Measurements from ENCODE around the gene CHMP2B. TPM values are rescaled to one million over a fixed set of nuclear protein-coding genes. Genes with fewer than 3 reads are reported as not detected.
"Not testable (repeated sequence)": the region's sequence is repeated elsewhere in the genome, so short reads cannot be mapped to it uniquely, and the experiment has no call there.

CHMP2B gene
- total RNA-seq, 2 experiments from 2014 or later: 24.9 to 26.1 TPM

DNA sequence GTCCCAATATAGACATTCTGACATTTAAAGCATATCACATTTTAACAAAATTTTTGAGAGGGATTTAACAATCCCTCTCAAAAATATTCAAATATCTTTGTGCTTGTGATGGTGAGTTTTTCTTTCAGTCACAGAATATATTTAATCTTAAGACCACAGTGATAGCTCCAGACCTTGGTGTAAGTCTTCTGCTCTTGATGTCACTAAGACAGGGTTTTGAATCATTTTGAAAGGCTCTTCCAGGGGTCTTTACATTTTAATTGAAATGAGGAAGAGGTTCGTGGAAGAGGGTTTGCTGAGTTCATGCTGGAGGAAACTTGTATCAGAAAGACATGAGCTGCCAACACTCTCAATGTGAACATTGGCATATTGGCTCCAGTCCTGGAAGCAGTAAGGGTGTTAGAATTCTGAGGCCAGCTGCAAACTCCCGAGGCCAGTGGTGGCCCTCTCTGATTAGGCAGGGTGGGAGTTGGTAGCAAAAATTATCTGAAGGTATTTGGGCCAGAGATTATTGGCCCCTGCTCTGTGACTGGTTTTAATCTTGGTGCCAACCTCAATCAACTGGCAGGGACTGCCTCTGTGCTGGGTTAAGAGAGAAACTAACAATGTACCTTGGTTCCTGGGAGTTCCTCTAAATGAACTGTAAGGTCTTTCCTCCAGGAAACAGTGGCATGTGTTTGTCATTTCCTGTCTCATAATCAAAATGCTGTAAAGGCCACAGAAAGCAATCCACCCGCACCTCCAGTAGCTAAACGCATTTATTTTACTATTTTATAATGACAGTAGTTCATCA is 44.0 kb downstream of the CHMP2B start:
- H3K27me3 Mint-ChIP-seq (ENCODE audit: low read depth): peaks cover 2% of the 10 kb centered on the region
- H3K36me3 Mint-ChIP-seq (ENCODE audit: low read depth): no peaks in the 10 kb centered on the region
- H3K9me3 Mint-ChIP-seq: no peaks in the 10 kb centered on the region
- H3K27ac Mint-ChIP-seq: no peak overlapping the region
- DNase-seq: peak; percentile 13
- intact Hi-C loops (cut with micrococcal nuclease): loop anchor here (1.0 kb wide), 2 partner anchors 16 to 62 kb away; no protein-coding TSS in a partner anchor
- CTCF ChIA-PET: interaction anchor here (4.0 kb wide), 1 partner anchor 11 kb away, joined by 32 read pairs; no protein-coding TSS in a partner anchor
- no peak overlapping the region for H3K4me3 Mint-ChIP-seq
- peaks cover 37% of the 10 kb centered on the region for H3K4me1 Mint-ChIP-seq (ENCODE audit: low read depth)

DNA sequence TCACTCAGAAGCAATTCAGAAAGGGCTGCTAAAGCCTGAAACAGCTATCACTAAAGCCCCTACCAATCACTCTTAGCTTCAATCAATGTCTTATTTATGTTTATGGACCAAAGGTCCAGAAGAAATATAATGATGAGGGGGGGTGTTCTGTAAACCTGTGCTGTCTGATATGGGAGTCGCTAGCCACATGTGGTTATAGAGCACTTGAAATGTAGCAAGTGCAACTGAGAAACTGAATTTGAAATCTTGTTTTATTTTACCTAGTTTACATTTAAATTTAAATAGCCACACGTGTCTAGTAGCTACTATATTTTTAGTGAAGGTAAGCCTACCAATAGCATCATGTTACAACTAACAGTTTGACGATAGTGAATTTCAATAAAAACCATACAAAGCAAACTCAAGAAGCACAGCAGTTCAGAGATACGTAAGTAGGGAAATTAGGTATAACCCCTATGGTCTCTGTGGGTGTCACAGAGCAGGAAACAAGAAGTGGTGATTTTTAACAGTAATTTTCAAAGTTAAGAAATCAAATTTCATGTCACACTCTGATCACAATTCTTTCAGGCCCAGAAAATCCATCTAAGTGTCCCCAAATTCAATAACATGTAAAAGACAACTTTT is 45.7 kb downstream of the CHMP2B start:
- CTCF ChIA-PET: interaction anchor here (4.0 kb wide), 1 partner anchor 12 kb away, joined by 32 read pairs; no protein-coding TSS in a partner anchor
- no peaks in the 10 kb centered on the region for H3K9me3 Mint-ChIP-seq
- H3K4me3 Mint-ChIP-seq: no peak overlapping the region
- intact Hi-C loops (cut with micrococcal nuclease): loop anchor here (1.0 kb wide), 1 partner anchor 40 kb away; no protein-coding TSS in a partner anchor
- H3K27me3 Mint-ChIP-seq (ENCODE audit: low read depth): peaks cover 2% of the 10 kb centered on the region
- no peak overlapping the region for H3K27ac Mint-ChIP-seq
- no peaks in the 10 kb centered on the region for H3K36me3 Mint-ChIP-seq (ENCODE audit: low read depth)
- peaks cover 37% of the 10 kb centered on the region for H3K4me1 Mint-ChIP-seq (ENCODE audit: low read depth)
- DNase-seq: no peak

DNA sequence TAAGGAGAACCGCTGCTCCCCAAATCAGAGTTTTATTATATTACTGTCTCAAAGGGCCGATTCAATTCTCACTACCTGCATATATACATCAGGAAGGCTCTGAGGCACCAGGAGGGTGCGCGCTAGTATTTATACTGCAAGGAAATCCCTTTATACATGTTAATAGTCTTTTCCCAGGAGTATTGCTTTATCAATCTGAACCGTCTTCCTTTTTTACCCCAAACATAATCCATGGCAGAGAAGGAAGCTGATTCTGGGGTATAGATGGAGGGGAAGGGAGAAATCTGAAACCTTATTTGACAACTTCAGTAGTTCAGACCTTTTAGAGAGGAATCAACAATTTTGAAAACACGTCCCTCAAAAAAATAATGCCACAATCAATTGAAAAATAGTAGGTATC is 49.4 kb downstream of the CHMP2B start, which contains the start of gene POU1F1:
Gene POU1F1 (minus strand): TSS at position 101 of the 400 bp plus-strand sequence. CDS start 122 bp downstream, outside the sequence.
- CTCF ChIA-PET: no interaction called here
- peaks cover 2% of the 10 kb centered on the region for H3K27me3 Mint-ChIP-seq (ENCODE audit: low read depth)
- intact Hi-C loops (cut with micrococcal nuclease): no loop called here
- no peak within 1 kb of the TSS for H3K4me3 Mint-ChIP-seq
- no peak within 1 kb of the TSS for H3K27ac Mint-ChIP-seq
- no peaks in the 10 kb centered on the region for H3K36me3 Mint-ChIP-seq (ENCODE audit: low read depth)
- H3K4me1 Mint-ChIP-seq (ENCODE audit: low read depth): peaks cover 13% of the 10 kb centered on the region
- no peak for DNase-seq
- H3K9me3 Mint-ChIP-seq: no peaks in the 10 kb centered on the region

DNA sequence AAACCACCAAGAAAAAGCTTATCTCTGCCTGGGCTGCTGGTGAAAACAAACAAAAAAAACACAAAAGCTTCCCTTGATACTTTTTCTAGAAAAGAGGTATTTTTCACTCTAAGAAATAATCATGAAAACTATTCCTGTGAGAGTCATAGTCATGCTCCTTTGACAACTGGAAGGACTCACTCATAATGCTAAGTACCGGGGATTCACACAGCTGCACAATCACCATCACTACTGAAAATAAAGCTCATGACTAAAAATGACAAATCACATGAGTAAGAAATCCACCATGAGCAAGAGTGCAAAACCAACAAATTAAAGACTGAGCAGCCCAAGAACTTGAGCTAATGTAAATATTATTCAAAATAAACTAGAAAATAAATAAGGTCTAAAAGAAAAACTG is 59.9 kb downstream of the CHMP2B start:
- H3K4me3 Mint-ChIP-seq: no peak overlapping the region
- H3K36me3 Mint-ChIP-seq (ENCODE audit: low read depth): no peaks in the 10 kb centered on the region
- CTCF ChIA-PET: interaction anchor here (1.2 to 1.9 kb wide), 3 partner anchors 11 to 28 kb away, joined by 3 to 12 read pairs (median 5); no protein-coding TSS in a partner anchor
- H3K4me1 Mint-ChIP-seq (ENCODE audit: low read depth): peaks cover 4% of the 10 kb centered on the region
- H3K27ac Mint-ChIP-seq: no peak overlapping the region
- intact Hi-C loops (cut with micrococcal nuclease): loop anchor here (1.0 kb wide), 2 partner anchors 16 to 26 kb away; no protein-coding TSS in a partner anchor
- no peaks in the 10 kb centered on the region for H3K9me3 Mint-ChIP-seq
- no peaks in the 10 kb centered on the region for H3K27me3 Mint-ChIP-seq (ENCODE audit: low read depth)
- no peak for DNase-seq

DNA sequence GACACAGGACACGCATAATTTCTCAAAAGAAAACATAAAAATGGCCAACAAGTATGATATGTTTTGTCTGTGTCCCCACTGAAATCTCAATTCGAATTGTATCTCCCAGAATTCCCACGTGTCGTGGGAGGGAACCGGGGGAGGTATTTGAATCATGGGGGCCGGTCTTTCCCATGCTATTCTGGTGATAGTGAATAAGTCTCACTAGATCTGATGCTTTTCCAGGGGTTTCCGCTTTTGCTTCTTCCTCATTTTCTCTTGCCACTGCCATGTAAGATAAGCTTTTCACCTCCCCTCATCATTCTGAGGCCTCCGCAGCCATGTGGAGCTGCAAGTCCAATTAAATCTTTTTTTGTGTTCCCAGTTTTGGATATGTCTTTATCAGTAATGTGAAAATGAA is 61.3 kb downstream of the CHMP2B start:
- intact Hi-C loops (cut with micrococcal nuclease): no loop called here
- Mint-ChIP-seq H3K27me3 (ENCODE audit: low read depth) (no peaks in the 10 kb centered on the region), H3K36me3 (ENCODE audit: low read depth) (no peaks in the 10 kb centered on the region)

DNA sequence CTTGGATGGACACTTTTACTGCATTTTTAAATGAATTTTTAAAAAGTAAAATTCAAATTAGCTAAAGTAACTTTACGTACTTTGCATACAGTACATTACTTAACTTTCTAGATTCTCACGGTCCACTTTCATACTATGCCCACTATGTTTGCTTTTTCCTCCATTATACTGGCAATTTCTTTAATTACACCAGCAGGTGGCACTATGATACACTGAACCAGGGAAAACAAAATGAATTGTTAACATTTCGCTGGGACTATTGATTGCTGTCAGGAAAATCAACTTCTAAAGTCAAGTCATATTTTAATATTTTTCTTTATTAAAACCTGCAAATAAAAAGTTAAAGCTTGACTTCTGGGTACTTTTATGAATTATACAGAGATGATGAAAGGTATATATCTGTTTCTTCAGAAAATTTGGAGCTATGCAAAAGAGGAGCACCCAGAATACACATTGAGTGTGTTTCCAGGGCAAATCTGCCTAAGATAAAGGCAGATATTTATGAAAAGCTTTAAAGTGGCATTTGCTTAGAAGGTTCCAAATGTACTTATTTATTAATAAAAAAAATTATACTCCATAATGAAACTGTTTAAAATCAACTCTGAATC is 71.1 kb downstream of the CHMP2B start:
- peaks cover 4% of the 10 kb centered on the region for H3K9me3 Mint-ChIP-seq
- H3K4me3 Mint-ChIP-seq: no peak overlapping the region
- intact Hi-C loops (cut with micrococcal nuclease): loop anchor here (1.0 to 5.0 kb wide), 6 partner anchors 37 to 882 kb away; no protein-coding TSS in a partner anchor
- H3K27ac Mint-ChIP-seq: no peak overlapping the region
- no peaks in the 10 kb centered on the region for H3K4me1 Mint-ChIP-seq (ENCODE audit: low read depth)
- no peaks in the 10 kb centered on the region for H3K27me3 Mint-ChIP-seq (ENCODE audit: low read depth)
- DNase-seq: no peak
- H3K36me3 Mint-ChIP-seq (ENCODE audit: low read depth): no peaks in the 10 kb centered on the region
- CTCF ChIA-PET: interaction anchor here (0.5 to 2.1 kb wide), 18 partner anchors 11 to 705 kb away, joined by 3 to 12 read pairs (median 4); no protein-coding TSS in a partner anchor

More for the DNA sequence above, 61.3 kb downstream of the CHMP2B start:
- Mint-ChIP-seq H3K9me3 (no peaks in the 10 kb centered on the region), H3K27ac (no peak overlapping the region), H3K4me3 (no peak overlapping the region), H3K4me1 (ENCODE audit: low read depth) (peaks cover 4% of the 10 kb centered on the region)
- CTCF ChIA-PET: no interaction called here
- no peak for DNase-seq

DNA sequence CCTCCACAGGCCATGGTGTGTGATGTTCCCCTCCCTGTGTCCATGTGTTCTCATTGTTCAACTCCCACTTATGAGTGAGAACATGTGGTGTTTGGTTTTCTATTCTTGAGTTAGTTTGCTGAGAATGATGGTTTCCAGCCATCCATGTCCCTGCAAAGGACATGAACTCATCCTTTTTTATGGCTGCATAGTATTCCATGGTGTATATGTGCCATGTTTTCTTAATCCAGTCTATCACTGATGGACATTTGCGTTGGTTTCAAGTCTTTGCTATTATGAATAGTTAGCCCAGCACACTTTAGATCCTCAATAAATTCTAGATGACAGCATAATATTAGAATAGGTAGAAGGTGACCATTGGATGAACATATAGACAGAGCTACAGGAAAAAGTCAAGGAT is 77.9 kb downstream of the CHMP2B start:
- H3K36me3 Mint-ChIP-seq (ENCODE audit: low read depth); CTCF ChIA-PET; H3K9me3 Mint-ChIP-seq; H3K4me1 Mint-ChIP-seq (ENCODE audit: low read depth); DNase-seq; H3K27ac Mint-ChIP-seq; H3K27me3 Mint-ChIP-seq (ENCODE audit: low read depth); intact Hi-C loops (cut with micrococcal nuclease); H3K4me3 Mint-ChIP-seq: not testable (repeated sequence)

Small RNA genes within 50 kb of the gene (microRNA-seq; reads per million reads assigned to microRNA genes)
- not detected for gene MIR4795 (ENCODE audit: borderline microRNAs expressed, borderline replicate concordance)

Other genes starting within 250 kb of the CHMP2B start
- not detected for gene VGLL3, start 236.2 kb upstream of the CHMP2B start, total RNA-seq
- gene POU1F1, start 49.3 kb downstream of the CHMP2B start, total RNA-seq: not detected

Data from activated naive CD4-positive, alpha-beta T cell treated with anti-CD3 and anti-CD28 coated beads for 36 hours (primary cell).